Measurements from ENCODE around the gene FMN1.

GRCh38 chr15:33226559-33227181 lies 32.2 kb upstream of the FMN1 start:
- TF ChIP-seq CBFB (CRISPR knock-in tag; IDR thresholded peaks at IDR 0.05; ENCODE audit: low read depth) (no peak), CTCF (IDR thresholded peaks at IDR 0.05) (0 out of 2 replicates have a peak, but pooled peaks have one; percentile 13), IRF1 (CRISPR knock-in tag; IDR thresholded peaks at IDR 0.05) (no peak), HMGXB4 (CRISPR knock-in tag; IDR thresholded peaks at IDR 0.05) (no peak), SP1 (CRISPR knock-in tag; conservative IDR thresholded peaks at IDR 0.05) (no peak)
